GM19099 (cell line): ENCODE data around the gene ITGA7.

ENCODE experiments used
- POLR2A ChIP-seq: IDR thresholded peaks from 3 replicates; pipeline ENCODE4 v1.6.1; 2011; ENCODE audit warnings: low read depth; ENCODE audit not compliant: insufficient read length; ENCODE audit errors: extremely low read depth

ITGA7 gene

DNA sequence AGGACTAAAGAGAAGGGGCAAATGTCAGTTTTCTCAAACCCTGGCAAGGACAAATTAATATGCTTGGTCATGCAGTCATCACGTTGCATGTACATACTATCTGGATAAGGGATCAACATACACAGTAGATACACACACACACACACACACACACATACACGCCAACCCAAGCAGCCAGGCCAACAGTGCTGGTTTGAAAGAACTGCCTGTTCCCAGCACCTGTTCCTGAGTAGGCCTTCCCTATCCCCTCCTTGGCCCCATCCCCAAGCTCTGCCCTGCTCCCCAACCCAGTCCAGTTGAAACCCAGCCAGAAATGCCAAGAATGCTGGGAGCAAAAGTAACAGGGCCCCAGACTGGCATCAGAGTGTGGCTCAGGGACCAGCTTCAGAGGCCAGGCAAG, 4.4 kb downstream of the ITGA7 start:
- TF ChIP-seq POLR2A: no peak

DNA sequence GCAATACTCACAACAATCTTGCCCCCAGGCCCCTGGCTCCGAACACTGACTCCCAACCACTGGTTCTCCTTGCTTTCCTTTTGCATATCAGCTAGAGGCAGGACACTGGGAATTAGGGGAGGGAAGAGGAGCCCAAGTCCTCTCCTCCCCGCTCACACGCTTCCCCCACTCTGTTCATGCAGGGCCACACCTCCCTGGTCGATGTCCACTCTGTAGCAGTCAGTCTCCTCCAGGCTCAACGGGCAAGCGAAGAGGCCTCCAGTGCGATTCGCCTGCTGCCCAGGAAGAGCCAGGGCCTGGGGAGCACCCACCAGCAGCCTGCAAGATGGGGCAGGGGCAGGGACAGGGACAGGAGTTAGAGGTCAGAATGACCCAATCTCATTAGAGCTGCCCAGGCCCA, 4.8 kb downstream of the ITGA7 start:
- no peak for TF ChIP-seq POLR2A

DNA sequence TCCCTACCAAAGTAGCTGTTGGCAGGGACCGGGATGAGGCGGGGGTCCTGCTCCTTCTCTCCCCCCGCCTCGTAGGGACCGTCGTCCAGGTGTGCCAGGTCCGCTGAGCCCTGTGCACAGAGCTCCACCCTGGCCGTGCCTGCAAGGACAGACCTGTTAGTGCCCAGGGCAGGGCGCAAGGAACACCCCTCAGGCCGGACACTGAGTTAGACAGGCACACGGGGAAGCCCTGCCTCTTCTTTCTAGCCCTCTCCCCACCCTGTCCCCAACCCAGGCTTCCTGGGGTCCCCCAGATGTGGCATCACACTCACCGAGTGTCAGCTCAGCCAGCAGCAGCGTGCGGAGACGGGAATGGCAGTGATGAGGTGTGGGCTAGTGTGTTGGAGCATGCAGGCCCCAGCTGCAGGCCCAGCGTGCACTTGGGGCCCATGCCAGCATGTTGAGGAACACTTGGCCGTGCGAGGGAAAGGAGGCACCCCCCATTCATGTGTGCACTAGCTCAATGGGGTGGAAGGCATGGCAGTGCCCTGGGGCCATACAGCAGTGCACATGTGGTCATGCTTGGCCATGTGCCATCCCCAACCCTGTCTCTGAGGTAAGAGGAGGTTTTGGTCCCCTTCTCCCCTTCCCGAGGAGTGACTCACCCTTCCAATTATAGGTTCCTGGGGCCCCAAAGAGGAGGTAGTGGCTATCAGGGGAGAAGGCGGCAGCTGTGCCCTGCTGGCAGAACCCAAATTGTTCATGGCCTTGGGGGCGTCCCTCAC, 7.3 kb downstream of the ITGA7 start:
- no peak for TF ChIP-seq POLR2A

DNA sequence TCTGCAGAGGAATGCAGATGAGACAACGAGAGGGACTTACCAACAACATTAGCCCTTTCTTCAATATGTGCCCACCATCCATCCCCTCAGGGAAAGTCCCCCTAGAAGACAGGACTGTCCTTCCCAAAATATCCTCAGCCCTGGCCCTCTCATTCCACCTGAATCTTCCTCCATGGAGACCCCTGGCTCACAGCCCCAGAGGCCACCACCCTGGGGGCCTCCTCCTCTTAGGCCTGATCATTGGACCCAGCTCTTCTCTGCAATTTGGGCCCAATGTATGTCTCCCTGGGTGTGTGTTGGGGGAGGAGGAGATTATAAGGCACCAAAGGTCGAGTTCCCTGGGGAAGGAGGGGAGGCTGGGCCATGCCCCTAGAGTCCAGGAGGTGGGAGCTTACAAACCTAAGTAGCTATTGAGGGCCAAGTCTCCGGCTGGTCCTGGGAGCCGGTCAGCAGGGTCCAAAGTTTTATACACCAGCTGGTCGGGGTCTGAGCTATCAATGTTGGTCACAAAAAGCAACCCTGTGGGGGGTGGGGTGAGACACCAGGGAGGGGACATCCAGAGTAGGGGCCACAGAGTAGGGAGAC, 8.1 kb downstream of the ITGA7 start:
- TF ChIP-seq POLR2A: no peak

DNA sequence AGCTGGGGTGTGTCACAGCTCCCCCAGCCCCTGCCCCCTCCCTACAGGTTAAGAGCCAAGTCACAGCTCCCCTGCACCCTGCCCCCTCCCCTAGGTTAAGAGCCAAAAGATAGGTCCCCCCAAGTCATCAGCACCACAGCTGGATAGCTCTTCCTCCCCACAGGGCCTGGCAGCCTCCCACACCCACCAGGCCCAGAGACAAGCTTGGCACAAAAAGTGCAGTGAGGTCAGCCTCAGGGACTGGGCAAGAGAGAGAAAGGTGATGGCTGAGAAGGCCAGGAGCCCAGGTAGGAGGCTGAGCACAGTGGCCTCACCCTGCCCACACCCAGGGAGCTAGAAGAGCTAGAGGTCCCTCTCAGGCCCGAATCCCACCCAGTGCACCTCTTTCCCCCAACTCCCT, 8.7 kb downstream of the ITGA7 start:
- no peak for TF ChIP-seq POLR2A

DNA sequence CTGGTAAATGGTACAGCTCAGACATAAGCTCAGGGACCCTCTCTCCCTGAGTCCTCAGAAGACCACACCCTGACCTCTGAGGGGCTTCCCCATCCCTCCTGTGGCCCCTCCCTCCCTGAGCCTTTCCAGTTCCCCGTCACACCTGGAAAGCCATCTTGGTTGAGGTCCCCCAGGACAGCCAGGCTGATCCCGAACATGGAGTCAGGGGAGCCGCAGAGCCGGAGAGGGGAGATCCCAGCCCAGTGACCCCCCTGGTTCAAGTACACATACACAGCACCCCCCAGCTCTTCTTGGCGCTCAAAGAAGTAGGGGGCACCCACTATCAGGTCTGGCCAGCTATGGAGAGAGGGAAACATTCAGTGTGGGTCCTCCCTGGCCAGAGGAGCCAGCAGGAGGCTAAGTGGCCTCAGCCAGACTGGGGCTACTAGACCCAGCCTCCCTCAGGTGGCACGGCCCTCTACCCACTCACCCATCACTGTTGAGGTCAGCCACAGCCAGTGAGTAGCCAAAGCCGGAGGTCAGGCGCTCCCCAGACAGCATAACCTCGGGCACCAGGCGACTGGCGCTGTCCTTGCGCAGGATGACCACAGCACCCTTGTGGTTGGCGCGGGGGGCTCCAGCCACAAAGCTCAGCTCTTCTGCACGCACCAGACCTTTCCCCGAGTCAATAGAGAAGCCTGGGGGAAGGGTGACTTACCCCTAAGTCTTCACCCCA, 9.3 kb downstream of the ITGA7 start:
- TF ChIP-seq POLR2A: no peak

DNA sequence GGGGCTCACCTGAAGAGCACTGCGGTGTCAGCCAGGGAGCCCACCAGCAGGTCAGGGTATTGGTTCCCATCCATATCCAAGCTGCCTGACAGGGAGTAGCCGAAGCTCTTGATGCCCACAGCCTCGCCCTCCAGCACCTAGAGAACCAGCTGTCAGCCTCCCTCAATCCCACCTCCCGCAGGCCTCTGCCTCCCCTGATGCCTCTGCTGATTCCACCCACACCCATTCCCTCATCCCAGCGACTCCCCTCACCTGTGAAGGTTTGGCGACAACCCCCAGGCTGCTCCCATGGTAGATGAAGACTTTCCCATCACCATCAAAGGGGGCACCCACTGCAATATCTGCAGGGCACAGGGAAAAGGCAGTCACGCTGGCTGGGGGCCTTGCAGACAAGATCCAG, 10.0 kb downstream of the ITGA7 start:
- TF ChIP-seq POLR2A: no peak

DNA sequence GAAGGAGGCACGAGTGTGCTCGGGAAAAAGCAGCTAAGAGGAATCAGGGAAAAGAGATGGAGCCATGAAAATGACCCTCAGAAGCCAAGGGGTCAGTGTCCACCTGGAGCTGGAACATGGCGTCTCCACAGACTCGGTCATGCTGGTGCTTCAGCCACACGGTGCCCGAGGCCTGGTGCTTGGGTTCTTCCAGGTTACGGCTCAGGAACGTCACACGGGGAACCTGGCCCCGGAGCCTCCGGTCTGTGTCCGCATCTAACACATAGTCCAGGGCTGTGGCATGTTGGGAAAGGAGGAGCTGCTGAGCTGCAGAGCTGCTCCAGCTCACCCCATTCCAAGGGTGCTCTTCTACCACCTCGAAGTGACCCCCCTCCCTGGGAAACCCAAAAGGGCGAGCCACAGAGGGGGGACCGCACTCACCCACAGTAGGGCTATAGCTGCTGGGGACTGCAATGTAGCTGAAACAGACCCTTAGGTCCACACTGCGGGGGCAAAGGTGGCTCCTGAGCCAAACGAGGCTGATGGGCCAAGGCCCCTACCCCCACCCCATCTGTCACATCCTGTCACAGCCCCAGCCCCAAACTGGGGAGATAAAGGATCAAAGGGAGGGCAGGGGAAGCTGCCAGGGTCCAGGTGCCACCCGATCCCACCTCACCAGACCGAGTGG, 10.8 kb downstream of the ITGA7 start:
- TF ChIP-seq POLR2A: no peak

DNA sequence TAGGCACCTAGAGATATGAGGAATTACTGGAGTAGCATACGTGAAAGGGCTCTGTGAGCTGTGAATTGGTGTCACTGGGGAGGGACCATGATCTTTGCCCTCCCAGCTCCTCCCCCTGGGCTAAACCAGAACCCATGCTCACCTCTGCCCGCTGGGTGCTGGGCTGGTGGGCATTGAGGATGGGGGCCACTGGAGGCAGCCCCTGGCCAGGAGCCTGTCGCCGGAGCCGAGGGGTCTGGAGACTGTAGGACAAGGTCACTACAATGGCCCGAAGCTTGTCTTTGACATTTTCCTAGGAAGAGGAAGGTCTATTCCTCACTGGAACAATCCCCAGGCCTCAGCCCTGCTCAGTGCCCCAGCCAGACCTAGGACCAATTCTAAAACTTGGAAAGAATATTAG, 11.6 kb downstream of the ITGA7 start:
- no peak for TF ChIP-seq POLR2A

DNA sequence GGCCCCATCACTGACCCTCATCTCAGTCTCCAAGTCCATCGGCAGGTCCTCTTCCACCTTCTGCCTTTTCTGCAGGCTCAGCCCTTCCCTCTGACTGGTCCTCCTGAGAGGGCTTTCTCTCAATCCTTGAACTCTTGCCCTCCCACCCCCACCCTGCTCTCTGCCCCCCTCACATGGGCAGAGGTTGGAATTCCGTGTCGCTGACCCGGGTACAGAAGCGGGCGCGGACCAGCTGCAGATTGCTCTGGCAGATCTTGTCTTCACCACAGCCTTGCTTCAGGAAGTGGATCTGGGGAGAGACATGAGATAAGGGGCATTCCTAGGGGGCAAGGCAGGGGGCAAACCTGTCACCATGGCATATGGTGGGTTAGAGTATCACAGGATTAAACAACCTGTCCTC, 12.4 kb downstream of the ITGA7 start:
- no peak for TF ChIP-seq POLR2A

DNA sequence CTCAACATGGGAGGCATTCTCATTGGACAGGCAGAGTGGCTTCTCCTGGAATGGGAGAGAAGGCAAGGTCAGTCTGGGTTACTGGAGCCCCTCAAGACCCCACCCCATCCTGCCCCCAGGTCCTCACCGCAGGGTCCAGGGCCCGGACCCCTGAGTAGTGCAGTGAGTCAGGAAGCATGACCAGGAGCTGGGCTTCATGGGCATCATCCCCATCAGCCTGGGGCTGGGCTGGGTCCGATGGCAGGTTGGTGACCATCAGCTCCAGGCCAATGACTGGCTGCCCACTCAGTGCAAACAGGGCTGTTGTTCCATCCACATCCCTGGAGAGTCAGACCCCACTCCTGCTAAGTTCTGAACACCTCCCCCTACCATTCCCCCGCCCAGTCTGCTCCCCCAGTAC, 13.1 kb downstream of the ITGA7 start:
- no peak for TF ChIP-seq POLR2A

DNA sequence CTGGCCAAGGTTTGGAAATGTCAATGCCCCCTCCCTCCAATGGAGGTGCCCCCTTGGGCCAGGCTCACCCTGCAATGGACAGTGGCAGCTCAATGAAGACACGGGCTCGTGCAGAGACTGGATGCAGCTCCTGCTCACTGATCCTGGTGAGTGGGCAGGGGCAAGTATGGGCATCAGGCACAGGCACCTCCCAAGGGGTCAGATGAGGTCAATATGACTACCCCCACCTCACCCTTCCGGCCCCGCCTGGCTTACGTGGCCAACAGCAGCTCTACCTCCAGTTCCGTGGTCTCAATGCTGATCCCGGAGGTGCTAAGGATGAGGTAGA, 13.6 kb downstream of the ITGA7 start:
- TF ChIP-seq POLR2A: no peak

DNA sequence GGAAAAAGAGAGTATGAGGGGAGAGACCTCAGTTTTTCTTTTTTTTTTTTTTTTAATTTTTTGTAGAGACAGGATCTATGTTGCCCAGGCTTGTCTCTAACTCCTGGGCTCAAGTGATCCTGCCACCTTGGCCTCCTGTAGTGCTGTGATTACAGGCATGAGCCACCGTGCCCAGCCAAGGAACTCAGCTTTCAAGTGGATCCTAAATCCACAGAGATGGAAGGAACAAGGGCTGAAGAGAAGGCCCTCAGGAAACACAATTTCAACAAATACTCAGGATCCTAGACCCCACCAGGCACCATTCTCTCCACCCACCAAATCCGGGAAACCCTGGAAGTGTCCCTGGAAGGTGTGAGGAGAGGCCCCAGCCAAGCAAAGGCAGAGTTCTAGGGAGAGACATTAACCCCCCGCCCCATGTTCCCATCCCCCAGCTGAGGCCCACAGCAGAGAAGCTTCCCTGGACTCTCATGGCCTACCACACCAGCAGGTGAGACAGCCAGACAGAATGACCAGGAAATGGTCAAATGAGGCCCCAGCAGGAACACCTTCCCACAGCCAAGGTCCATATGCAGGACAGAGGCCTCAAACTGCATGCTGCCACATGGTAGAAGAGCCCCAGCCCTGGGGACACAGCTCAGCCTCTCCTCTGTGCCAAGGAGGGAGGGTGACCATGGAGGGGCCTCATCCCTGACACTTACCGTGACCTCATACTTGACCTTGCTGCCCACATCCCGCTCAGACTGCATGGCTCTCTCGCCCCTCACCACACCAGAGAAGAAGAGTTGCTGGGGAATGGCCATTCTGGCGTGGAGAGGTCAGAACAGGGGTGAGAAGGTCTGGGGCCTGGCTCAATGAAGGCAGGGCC, 14.1 kb downstream of the ITGA7 start:
- no peak for TF ChIP-seq POLR2A

DNA sequence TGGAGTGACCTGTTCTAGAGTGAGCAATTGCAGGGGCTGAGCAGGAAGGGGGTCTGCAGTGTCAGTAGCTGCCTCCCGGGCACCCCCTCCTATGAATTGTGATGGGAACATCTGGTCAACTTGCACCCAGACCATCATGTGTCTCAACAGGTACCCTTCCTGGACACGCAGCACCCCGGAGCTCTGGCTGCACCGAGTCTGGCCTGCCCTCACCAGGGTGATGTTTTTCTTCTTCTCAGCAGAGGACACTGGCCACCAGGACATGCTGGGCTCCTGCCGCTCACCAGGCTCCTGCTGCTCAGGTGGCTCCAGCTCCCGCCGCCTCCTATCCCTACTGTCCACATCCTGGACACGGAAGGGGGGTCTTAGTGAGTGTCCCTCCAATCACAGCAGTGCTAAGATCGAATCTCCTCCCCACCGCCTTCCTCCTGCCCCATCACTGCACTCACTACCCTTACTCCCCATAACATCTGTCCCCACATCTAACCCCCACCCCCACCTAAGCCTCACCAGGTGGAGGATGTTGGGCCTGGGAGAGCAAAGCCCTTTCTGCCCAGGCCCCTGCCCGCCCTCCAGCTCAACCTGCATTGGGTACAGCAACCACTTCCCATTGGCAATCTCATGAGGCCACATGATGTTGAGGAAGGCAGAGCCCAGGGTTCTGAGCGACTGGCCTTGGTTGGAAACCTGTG, 14.9 kb downstream of the ITGA7 start:
- TF ChIP-seq POLR2A: no peak
